ENCODE data around the gene DCUN1D2.

GRCh38 chr13:113452942-113453901 is 37.3 kb downstream of the DCUN1D2 start, which contains the start of gene ADPRHL1:
- no peak for TF ChIP-seq EP300 (IDR thresholded peaks at IDR 0.05)
- no peak for TF ChIP-seq POLR2AphosphoS5 (IDR thresholded peaks at IDR 0.05)
- TF ChIP-seq POLR2A (IDR thresholded peaks at IDR 0.05; ENCODE audit: low read depth): peak; percentile 65
- TF ChIP-seq CTCF (IDR thresholded peaks at IDR 0.05): no peak

Measured in esophagus muscularis mucosa (tissue), 4 donors.